Small intestine (tissue), 7 donors: ENCODE measurements around the gene APOL2. TPM values are rescaled to one million over a fixed set of nuclear protein-coding genes. Genes with fewer than 3 reads are reported as not detected.
A peak's percentile ranks its signal among the peaks of the same experiment; 100 is the strongest.

Experiments
- DNase-seq, 2 donors: peaks; one replicate each; pipeline versions ENCODE4 v3.0.0 to v3.0.0-alpha.2; 2013
- FAIRE-seq: peaks from 2 replicates; lab custom pipeline; 2012; peaks lifted over from hg19 to GRCh38; lab: Jason Lieb, UNC
- H3K27ac ChIP-seq, 3 donors: one replicate each; pipeline ENCODE4 v1.5.1; 2013; ENCODE audit warnings: low read length in 2 of 3, mild to moderate bottlenecking in 2 of 3, control low read depth in 1 of 3, inconsistent platforms in 1 of 3, low read depth in 1 of 3, moderate library complexity in 1 of 3
- H3K27me3 ChIP-seq, 3 donors: one replicate each; pipeline ENCODE4 v1.6.1; 2013; ENCODE audit warnings: low read length in 3 of 3, inconsistent platforms in 1 of 3; ENCODE audit not compliant: control insufficient read depth in 3 of 3, insufficient read depth in 3 of 3
- H3K36me3 ChIP-seq, 3 donors: one replicate each; pipeline ENCODE4 v1.6.1; 2013; ENCODE audit warnings: low read length in 3 of 3, inconsistent platforms in 1 of 3, low read depth in 1 of 3, mild to moderate bottlenecking in 1 of 3, moderate library complexity in 1 of 3; ENCODE audit not compliant: control insufficient read depth in 3 of 3, insufficient read depth in 2 of 3
- H3K4me1 ChIP-seq, 3 donors: one replicate each; pipeline ENCODE4 v1.6.1; 2013; ENCODE audit warnings: low read length in 2 of 3, inconsistent platforms in 1 of 3, low read depth in 1 of 3, mild to moderate bottlenecking in 1 of 3, moderate library complexity in 1 of 3; ENCODE audit not compliant: control insufficient read depth in 3 of 3, insufficient read depth in 2 of 3
- H3K4me3 ChIP-seq, 3 donors: one replicate each; pipeline ENCODE4 v1.5.1; 2013; ENCODE audit warnings: low read length in 3 of 3, control low read depth in 1 of 3, inconsistent platforms in 1 of 3, low read depth in 1 of 3, mild to moderate bottlenecking in 1 of 3, moderate library complexity in 1 of 3
- H3K9me3 ChIP-seq, 2 donors: one replicate each; pipeline ENCODE4 v1.6.1; 2013; ENCODE audit warnings: low read depth in 1 of 2, low read length in 1 of 2; ENCODE audit not compliant: control insufficient read depth in 2 of 2, insufficient read depth in 1 of 2
- WGBS, 3 donors: extraction: QIAGEN DNeasy Blood & Tissue Kit; methylation state at CpG; one replicate each; pipeline ENCODE4 v1.1.7; 2013; 5-methylcytosine and 5-hydroxymethylcytosine counted together
- polyA plus RNA-seq, 4 donors: library from polyadenylated mRNA; stranded (reverse) in 3 of 4; unstranded in 1 of 4; fragments of 200-250 nt in 3 of 4; fragments of 120-200 nt in 1 of 4; gene quantifications; one replicate each; pipeline versions ENCODE4 v1.2.1 to v1.2.3, GENCODE V29; 2013
- donor health status: healthy with polysubstance abuse.
- donor health status: control.
- donor health status: control.
- donor health status: Bipolar disorder and iron deficiency.
- donor health status: healthy.

Gene APOL2
- polyA plus RNA-seq, 4 donors: 19.0 to 68.4 (median 30.1) TPM

DNA sequence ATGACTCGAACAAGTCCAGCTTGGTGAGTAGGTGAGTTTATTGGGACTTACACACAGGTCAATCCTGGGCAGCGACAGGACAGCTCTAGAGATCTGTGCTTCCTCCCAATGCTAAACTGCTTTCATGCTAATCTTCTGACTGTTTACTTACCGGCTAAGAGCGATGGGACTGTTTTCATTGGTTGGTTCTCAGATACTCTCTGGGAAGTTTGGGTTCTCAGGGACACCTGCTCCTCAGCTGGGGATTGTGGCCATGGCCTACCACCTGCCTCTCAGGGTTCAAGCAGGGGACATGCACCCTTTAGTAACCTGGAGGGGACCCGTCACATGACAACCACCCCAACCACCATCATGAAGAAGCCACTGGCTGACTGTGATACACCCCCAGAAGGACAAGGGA, 13.1 kb downstream of the APOL2 start:
- Histone ChIP-seq H3K27me3 (no peaks in the 10 kb centered on the region), H3K9me3 (no peaks in the 10 kb centered on the region), H3K27ac (no peak overlapping the region), H3K4me3 (no peak overlapping the region), H3K36me3 (peaks cover 9 to 43% (median 9%) of the 10 kb centered on the region in 3 donors), H3K4me1 (no peaks in the 10 kb centered on the region)
- FAIRE-seq (no peak), DNase-seq (no peak)
- WGBS, 3 donors: 81 to 94% (median 91%) methylated on average over 5 of the region's 5 CpGs

GRCh38 chr22:36225333-36225922, 13.9 kb downstream of the APOL2 start:
- 79 to 89% (median 81%) methylated on average over 9 of the region's 9 CpGs for WGBS, 3 donors
- peaks cover 5 to 37% (median 9%) of the 10 kb centered on the region in 3 donors for H3K36me3 ChIP-seq
- no peaks in the 10 kb centered on the region for H3K27me3 ChIP-seq
- H3K4me3 ChIP-seq: no peak overlapping the region
- FAIRE-seq (no peak), DNase-seq (no peak)
- H3K4me1 ChIP-seq: peaks cover 0 to 3% (median 0%) of the 10 kb centered on the region in 3 donors
- H3K9me3 ChIP-seq: no peaks in the 10 kb centered on the region
- H3K27ac ChIP-seq: no peak overlapping the region

- no peaks in the 10 kb centered on the region for H3K27me3 ChIP-seq
- no peak overlapping the region for H3K4me3 ChIP-seq
- no peaks in the 10 kb centered on the region for H3K9me3 ChIP-seq
- 79 to 92% (median 82%) methylated on average over 4 of the region's 4 CpGs for WGBS, 3 donors
- H3K27ac ChIP-seq: no peak overlapping the region
- H3K4me1 ChIP-seq: peaks cover 0 to 4% (median 0%) of the 10 kb centered on the region in 3 donors
- peaks cover 5 to 31% (median 9%) of the 10 kb centered on the region in 3 donors for H3K36me3 ChIP-seq
- FAIRE-seq (no peak), DNase-seq (no peak)
Measured at GRCh38 chr22:36224245-36224644, 15.1 kb downstream of the APOL2 start.

DNA sequence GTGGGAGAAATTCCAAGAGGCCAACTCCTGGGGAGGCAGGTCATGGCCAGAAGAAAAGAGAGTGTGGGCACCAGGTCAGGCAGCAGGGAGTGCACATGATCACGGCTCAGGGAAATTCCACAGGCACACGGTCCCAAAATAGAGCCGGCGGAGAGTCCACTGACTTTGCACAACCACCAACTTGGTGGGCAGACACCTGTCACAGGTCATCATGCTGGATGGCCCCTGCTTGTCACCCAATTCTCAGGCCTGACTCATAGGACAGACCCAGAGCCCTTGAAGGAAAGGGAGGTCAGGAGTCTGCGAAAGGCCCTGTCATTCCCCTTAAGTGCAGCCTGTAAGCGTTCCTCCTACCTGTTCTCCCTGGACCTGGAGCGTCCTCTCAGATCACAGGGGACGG, 15.8 kb downstream of the APOL2 start:
- no peak for FAIRE-seq
- H3K36me3 ChIP-seq: peaks cover 5 to 24% (median 9%) of the 10 kb centered on the region in 3 donors
- 87 to 93% (median 88%) methylated on average over 8 of the region's 8 CpGs for WGBS, 3 donors
- H3K27ac ChIP-seq: no peak overlapping the region
- H3K9me3 ChIP-seq: no peaks in the 10 kb centered on the region
- DNase-seq: no peak
- peaks cover 0 to 4% (median 0%) of the 10 kb centered on the region in 3 donors for H3K4me1 ChIP-seq
- no peak overlapping the region for H3K4me3 ChIP-seq
- no peaks in the 10 kb centered on the region for H3K27me3 ChIP-seq

DNA sequence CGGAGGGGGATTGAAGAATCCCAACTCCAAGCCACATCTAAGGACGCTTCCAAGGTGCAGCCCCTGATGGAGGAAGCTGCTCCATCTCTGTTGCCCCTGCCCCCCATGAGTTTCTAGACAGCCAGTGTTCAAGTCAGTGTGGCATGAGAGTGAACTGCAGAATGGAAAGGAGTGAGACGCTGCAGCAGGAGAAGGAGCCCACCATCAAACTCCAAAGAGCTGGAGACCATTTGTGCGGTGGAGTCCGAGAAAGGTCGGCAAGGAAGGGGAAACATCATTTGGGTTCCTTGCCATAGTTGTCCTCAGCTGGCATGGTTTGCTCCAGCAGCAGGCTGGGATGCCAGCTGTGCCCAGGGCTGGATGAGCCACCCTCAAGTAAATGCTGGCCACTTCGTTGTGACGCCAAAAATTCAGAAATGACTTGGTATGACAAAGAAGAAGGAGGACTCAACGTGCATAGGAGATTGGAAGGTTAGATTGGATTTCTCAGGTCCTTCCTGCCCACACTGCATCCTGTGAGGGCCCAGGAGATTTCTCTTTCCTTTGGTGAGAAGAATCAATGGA, 16.4 kb downstream of the APOL2 start:
- Histone ChIP-seq H3K27ac (no peak overlapping the region), H3K4me3 (no peak overlapping the region), H3K27me3 (no peaks in the 10 kb centered on the region), H3K9me3 (no peaks in the 10 kb centered on the region), H3K4me1 (peaks cover 0 to 4% (median 0%) of the 10 kb centered on the region in 3 donors), H3K36me3 (peaks cover 4 to 22% (median 7%) of the 10 kb centered on the region in 3 donors)
- WGBS, 3 donors: 89 to 90% (median 89%) methylated on average over 9 of the region's 9 CpGs
- DNase-seq: no peak
- no peak for FAIRE-seq

DNA sequence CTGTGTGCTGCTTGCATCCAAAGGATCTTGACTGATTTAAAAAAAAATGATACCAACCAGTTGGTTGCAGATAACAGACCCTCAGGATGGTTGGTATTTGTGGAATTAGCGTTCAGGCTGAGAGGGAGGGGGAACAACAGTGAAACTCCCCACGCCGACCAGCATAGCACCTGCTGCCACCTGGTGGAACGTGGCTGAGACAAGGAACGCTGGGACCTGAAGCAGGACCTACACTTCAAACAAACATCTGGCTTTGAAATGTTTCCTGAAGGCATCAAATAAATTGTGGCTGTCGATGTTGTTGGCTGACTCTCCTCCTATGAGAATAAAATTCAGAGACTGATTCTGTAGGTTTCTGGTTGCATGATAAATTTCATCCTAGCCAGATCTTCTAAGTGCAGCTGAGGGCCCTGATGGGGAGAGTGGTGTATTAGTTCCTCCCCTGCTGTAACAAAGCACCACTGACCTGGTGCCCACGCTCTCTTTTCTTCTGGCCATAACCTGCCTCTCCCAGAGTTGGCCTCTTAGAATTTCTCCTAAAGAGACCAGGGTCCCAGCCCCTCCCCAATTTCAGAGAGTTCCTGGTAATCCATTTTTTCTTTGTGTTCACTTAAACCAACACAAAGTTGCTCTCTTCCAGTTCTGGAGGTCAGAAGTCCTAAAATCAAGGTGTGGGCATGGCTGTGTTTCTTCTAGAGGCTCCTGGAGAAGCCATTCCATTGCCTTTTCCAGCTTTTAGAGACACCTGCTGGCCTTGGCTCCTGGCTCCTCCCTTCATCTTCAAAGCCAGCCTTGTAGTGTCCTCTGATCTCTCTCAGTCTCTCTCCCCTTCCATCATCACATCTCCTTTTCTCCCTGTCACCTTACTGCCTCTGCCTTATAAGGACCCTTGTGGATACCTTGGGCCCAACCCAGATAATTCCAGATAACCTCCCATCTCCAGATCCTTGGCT, 17.3 kb downstream of the APOL2 start:
- WGBS, 3 donors: 7 to 18% (median 8%) methylated on average over 7 of the region's 7 CpGs
- H3K27ac ChIP-seq: no peak overlapping the region
- no peaks in the 10 kb centered on the region for H3K9me3 ChIP-seq
- FAIRE-seq (no peak), DNase-seq (peak; percentile 52 to 68)
- no peaks in the 10 kb centered on the region for H3K27me3 ChIP-seq
- peaks cover 0 to 10% (median 0%) of the 10 kb centered on the region in 3 donors for H3K4me1 ChIP-seq
- peaks cover 0 to 14% (median 0%) of the 10 kb centered on the region in 3 donors for H3K36me3 ChIP-seq
- H3K4me3 ChIP-seq: no peak overlapping the region

- Histone ChIP-seq H3K4me3 (no peak overlapping the region), H3K4me1 (peaks cover 0 to 10% (median 0%) of the 10 kb centered on the region in 3 donors), H3K36me3 (peaks cover 0 to 4% (median 0%) of the 10 kb centered on the region in 3 donors), H3K9me3 (no peaks in the 10 kb centered on the region), H3K27ac (peak overlapping the region in 1 of 3 donors; percentile 55), H3K27me3 (no peaks in the 10 kb centered on the region)
- WGBS, 3 donors: 22 to 42% (median 30%) methylated on average over 9 of the region's 9 CpGs
- DNase-seq (peak; percentile 35 to 59), FAIRE-seq (no peak)
Measured at GRCh38 chr22:36220451-36220921, 18.8 kb downstream of the APOL2 start.

GRCh38 chr22:36218648-36219193, 20.6 kb downstream of the APOL2 start:
- Histone ChIP-seq H3K4me1 (peaks cover 0 to 10% (median 0%) of the 10 kb centered on the region in 3 donors), H3K27me3 (no peaks in the 10 kb centered on the region), H3K4me3 (no peak overlapping the region), H3K36me3 (no peaks in the 10 kb centered on the region), H3K9me3 (no peaks in the 10 kb centered on the region), H3K27ac (no peak overlapping the region)
- DNase-seq (no peak), FAIRE-seq (no peak)
- 79 to 82% (median 80%) methylated on average over 7 of the region's 7 CpGs for whole genome bisulfite sequencing, 3 donors
